Stimulated activated effector memory CD8-positive, alpha-beta T cell treated with anti-CD3 and anti-CD28 coated beads, Interleukin-12 subunit alpha, Interleukin-12 subunit beta, amount 100 ng/mL, for 72 hours (primary cell): Measurements from ENCODE around the gene MRPL2.

Experiments
- ATAC-seq: fragments of 150-1000 bp; cut with Tn5 transposase; 2 replicates; pipeline ENCODE4 v1.10.0; 2021
- DNase-seq, 2 donors: peaks; one replicate each; pipeline ENCODE4 v3.0.0; 2021 to 2022; ENCODE audit warnings: low spot score in 2 of 2
- H3K27ac Mint-ChIP-seq: one replicate; pipeline ENCODE4 v1.8.0; 2022; ENCODE audit warnings: mild to moderate bottlenecking, mixed read lengths
- H3K36me3 Mint-ChIP-seq: one replicate; pipeline ENCODE4 v1.8.0; 2022; ENCODE audit warnings: mild to moderate bottlenecking, mixed read lengths
- H3K4me1 Mint-ChIP-seq: one replicate; pipeline ENCODE4 v1.8.0; 2022; ENCODE audit warnings: mixed read lengths
- H3K4me3 Mint-ChIP-seq: one replicate; pipeline ENCODE4 v1.8.0; 2022; ENCODE audit warnings: mild to moderate bottlenecking, mixed read lengths
- H3K9me3 Mint-ChIP-seq: one replicate; pipeline ENCODE4 v1.8.0; 2022; ENCODE audit warnings: mixed read lengths

MRPL2 gene

DNA sequence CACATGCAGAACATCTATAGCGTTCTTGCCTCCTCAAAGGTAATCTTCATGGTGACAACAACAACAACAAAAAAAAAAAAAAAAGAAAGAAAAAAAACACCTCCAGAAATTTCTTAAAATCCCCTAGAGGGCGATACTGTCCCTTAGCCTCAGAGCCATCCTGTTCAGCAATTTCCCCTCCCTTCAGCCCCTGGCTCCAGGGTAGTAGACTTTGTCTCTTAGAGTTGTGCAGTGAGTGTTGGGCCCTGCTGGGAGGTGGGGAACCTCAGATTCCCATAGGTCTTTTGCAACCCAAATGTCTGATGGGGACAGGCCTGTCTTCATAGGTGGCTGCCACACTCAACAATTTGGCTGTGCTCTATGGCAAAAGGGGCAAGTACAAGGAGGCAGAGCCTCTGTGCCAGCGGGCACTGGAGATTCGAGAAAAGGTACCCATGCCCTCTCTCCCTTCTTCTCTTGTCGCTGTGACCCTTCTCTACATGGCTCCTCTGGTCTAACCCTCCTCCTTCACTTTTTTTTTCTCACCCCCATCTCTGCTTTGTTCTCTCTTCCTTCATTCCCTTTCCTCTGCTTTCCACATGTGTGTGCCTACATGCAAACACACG lies 10.9 kb upstream of the MRPL2 start:
- ATAC-seq (peak; percentile 65), DNase-seq (no peak)
- H3K4me3 Mint-ChIP-seq: no peak overlapping the region
- peak overlapping the region; percentile 20 for H3K27ac Mint-ChIP-seq
- peaks cover 20% of the 10 kb centered on the region for H3K36me3 Mint-ChIP-seq
- H3K4me1 Mint-ChIP-seq: no peaks in the 10 kb centered on the region
- H3K9me3 Mint-ChIP-seq: no peaks in the 10 kb centered on the region

DNA sequence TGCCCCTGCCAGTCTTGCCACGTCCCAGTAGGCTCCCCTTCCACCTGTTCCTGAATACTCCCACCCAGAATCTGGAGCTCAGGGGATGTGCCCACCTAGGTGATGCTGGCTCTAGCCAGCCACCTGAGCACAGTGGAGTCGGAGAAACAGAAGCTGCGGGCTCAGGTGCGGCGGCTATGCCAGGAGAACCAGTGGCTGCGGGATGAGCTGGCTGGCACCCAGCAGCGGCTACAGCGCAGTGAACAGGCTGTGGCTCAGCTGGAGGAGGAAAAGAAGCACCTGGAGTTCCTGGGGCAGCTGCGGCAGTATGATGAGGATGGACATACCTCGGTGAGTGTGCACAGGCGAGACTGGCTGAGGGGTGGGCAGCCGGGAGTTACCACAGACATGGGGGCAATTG lies 3.6 kb upstream of the MRPL2 start:
- peaks cover 29% of the 10 kb centered on the region for H3K4me1 Mint-ChIP-seq
- no peak for DNase-seq
- ATAC-seq: no peak
- no peak overlapping the region for H3K4me3 Mint-ChIP-seq
- peaks cover 21% of the 10 kb centered on the region for H3K36me3 Mint-ChIP-seq
- no peak overlapping the region for H3K27ac Mint-ChIP-seq
- H3K9me3 Mint-ChIP-seq: no peaks in the 10 kb centered on the region

DNA sequence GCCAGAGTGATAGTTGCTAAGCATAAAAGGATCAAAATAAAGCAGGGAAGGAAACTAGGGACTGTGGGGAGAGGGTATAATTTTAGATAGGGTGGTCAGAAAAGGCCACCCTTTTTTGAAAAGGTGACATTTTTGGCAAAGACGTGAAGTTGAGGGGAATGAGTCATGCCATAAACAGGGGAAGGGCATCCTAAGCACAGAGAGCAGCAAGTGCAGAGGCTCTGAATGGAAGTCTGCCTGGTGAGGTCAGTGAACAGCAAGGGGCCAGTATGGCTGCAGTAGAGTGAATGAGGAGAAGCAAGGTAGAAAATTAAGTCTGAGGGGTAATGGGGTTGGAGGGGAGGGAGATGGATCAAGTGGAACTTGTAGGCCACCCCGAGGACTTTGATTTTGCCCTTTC lies 2.6 kb upstream of the MRPL2 start:
- H3K4me1 Mint-ChIP-seq: peaks cover 32% of the 10 kb centered on the region
- no peak for ATAC-seq
- H3K9me3 Mint-ChIP-seq: no peaks in the 10 kb centered on the region
- DNase-seq: no peak
- H3K4me3 Mint-ChIP-seq: no peak overlapping the region
- peaks cover 30% of the 10 kb centered on the region for H3K36me3 Mint-ChIP-seq
- no peak overlapping the region for H3K27ac Mint-ChIP-seq

DNA sequence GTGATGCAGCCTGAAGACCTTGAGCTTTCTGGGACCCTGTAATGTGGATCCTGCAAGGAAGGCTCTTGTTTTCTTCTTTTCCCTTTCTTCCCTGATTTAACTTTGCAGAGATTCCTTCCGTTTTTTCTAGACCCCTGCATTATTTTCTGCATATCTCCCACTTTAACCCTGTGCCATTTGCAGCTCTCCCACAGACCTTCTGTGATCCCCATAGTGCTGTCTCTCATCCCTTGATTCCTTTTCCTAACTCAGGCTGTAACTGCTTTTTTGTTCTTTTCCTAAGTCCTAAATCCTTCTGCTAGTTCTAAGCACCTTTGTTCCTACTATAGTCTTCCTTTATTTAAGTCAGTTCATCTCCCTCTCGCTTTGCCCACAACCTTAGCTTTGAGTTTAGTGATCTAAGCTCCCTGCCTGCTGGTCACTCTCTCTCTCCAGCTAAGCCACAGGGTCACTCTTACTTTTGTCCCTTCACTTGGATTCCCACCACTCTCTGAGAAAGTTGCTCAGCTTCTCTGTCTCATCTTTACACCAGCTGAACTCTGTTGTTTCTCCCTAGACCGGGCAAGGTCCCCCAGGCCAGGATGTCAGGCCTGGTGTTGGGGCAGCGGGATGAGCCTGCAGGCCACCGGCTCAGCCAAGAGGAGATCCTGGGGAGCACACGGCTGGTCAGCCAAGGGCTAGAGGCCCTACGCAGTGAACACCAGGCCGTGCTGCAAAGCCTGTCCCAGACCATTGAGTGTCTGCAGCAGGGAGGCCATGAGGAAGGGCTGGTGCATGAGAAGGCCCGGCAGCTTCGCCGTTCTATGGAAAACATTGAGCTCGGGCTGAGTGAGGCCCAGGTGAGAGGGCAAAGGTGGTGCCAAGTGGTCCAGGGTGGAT lies 1.8 kb upstream of the MRPL2 start:
- Mint-ChIP-seq H3K4me3 (peak overlapping the region; percentile 86), H3K4me1 (peaks cover 32% of the 10 kb centered on the region), H3K9me3 (no peaks in the 10 kb centered on the region), H3K27ac (peak overlapping the region; percentile 98), H3K36me3 (peaks cover 39% of the 10 kb centered on the region)
- no peak for ATAC-seq
- no peak for DNase-seq

DNA sequence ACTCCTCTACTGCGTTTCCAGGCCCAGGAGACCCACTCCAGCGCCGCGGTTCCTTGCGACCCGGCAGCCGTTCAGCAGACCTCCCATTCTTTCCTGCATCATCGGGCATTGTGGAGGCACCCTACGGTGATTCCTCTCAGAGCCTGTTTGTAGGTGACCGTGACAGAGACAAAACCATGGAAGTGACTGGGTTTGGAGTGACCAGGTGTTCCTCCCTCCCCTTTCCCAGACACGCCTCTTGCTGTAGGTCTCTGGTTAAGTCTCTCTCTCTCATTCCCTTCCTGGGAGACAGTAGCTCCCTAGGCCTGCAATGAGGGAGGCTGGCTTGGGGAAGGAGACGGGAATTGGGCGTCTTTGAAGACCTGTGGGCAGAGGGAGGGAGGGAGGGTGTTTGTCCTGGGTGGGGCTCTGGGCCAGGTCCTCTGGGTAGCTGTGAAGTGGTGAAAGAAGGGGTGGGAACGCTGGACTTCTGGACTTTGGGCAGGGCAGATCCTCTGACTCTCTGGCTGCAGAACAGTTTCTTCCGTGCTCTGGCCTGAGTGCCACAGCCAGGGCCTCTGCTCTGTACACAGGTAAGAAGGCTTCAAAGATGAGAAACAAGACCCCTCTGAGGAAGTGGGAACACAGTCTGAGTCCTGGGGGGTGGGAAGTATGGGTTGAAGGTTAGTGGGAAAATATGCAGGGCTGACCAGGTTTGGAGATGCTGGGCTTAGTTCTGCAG lies 960 bp upstream of the MRPL2 start:
- DNase-seq: no peak
- no peak for ATAC-seq
- Mint-ChIP-seq H3K27ac (peak overlapping the region; percentile 98), H3K4me3 (peak overlapping the region; percentile 86), H3K36me3 (peaks cover 47% of the 10 kb centered on the region), H3K4me1 (peaks cover 32% of the 10 kb centered on the region), H3K9me3 (no peaks in the 10 kb centered on the region)

DNA sequence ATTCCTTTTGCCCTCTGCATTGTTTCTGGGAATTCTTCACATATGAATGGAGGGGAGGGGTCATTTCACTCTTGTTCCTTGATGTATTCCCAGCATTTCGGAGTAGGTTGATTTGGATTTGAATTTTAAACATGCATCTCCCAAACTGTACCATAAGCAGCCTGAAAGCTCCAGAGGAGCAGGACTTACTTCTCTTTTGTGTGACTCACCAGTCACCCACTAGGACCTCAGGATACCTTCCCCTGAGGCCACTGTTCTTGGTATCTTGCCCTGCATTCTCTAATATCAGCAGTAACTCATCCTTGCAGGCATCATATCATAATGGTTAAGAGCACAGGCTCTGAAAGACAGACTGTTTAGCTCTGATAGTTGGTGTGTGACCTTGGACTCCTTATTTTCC lies 703 bp downstream of the MRPL2 start:
- Mint-ChIP-seq H3K4me3 (peak overlapping the region; percentile 86), H3K9me3 (no peaks in the 10 kb centered on the region), H3K36me3 (peaks cover 64% of the 10 kb centered on the region), H3K4me1 (peaks cover 40% of the 10 kb centered on the region), H3K27ac (peak overlapping the region; percentile 98)
- DNase-seq (no peak), ATAC-seq (no peak)

DNA sequence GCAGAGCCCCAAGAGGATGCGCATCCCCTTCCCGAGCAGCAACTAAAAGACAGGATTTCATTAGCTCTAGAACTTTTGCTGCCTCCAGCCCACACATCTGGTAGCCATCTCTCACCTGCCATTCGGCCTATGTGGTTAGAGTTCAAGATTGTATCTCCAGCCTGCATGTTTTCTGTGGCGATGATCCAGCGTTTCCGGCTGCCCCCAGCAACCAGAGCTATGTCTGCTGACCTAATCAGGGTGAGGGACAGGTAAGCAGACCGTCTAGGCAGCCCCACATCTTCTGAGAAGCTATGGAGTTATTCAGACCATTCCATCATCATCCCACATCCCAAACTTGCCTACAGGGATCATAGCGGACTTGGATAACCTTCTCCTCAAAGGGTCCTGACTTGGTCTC lies 3.3 kb downstream of the MRPL2 start:
- DNase-seq (no peak), ATAC-seq (no peak)
- Mint-ChIP-seq H3K4me3 (no peak overlapping the region), H3K27ac (peak overlapping the region; percentile 23), H3K36me3 (peaks cover 79% of the 10 kb centered on the region), H3K4me1 (peaks cover 58% of the 10 kb centered on the region), H3K9me3 (no peaks in the 10 kb centered on the region)

DNA sequence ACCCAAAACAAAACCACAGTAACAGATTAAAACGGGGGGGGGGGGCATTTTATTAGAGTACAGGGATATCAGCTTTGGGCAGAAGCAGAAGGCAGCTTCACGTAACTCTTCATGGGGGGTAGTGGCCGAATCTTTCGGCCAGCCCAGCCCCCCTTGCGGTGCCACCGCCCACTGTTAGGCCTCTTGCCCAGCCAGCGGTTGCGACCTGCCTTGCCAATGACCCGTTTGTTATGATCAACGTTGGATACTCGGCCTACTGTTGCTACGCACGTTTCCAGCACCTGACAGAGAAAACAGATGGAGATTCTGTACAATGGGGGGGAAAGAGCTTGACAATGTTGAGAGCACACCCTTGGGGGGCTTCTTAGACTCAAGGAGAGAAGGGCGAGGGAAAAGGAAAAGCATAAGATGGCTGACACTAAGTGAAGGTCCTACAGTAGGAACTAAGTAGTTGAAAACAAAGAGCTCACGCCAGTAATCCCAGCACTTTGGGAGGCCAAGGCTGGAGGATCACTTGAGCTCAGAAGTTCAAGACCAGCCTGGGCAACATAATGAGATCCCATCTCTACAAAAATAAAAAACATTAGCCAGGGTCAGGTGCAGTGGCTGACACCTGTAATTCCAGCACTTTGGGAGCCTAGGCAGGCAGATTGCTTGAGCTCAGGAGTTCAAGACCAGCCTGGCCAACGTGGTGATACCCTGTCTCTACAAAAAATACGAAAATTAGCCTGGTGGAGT lies 4.9 kb downstream of the MRPL2 start:
- H3K36me3 Mint-ChIP-seq: peaks cover 84% of the 10 kb centered on the region
- peak overlapping the region; percentile 97 for H3K4me3 Mint-ChIP-seq
- no peaks in the 10 kb centered on the region for H3K9me3 Mint-ChIP-seq
- peak overlapping the region; percentile 99 for H3K27ac Mint-ChIP-seq
- DNase-seq: no peak
- H3K4me1 Mint-ChIP-seq: peaks cover 59% of the 10 kb centered on the region
- no peak for ATAC-seq

DNA sequence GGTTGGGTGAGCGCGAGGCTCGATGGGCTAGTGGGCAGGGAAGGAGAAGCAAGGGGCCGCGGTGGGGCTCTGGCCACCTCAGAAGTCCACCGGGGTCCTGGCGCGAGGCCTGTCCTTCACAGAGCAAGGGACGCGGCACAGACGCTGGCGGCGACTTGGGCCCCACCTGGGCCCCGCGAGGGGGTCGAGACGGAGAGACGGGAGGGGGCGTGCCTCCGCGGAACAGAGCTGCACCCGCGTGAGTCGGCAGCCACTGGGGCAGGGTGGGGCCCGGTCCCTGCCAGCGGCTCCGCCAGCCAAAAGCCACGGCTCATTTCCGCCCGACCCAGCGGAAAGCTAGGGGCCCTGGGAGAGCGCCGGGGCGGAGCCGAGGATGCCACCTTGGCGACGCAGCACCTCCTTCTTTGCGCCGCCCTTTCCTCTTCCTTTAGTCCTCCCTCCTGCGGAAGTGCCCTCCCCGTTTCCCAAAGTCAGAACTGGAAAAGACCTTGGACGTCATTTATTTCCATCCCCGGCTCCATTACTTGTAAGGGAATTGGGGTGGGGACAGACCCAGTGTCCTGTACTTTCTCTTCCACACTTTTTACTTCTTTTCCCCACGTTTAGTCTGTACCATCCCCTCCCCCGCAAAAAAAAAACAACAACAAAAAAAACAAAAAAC lies 5.6 kb downstream of the MRPL2 start, which contains the start of gene CUL7:
CUL7 (minus strand) TSS at position 307 of the 661 bp plus-strand sequence. CDS start 1,063 bp downstream, outside the sequence.
- peak within 1 kb of the TSS; percentile 97 for H3K4me3 Mint-ChIP-seq
- ATAC-seq (peak; percentile 98), DNase-seq (peak; percentile 77 to 92)
- H3K36me3 Mint-ChIP-seq: peaks cover 90% of the 10 kb centered on the region
- H3K27ac Mint-ChIP-seq: peak within 1 kb of the TSS; percentile 99
- peaks cover 58% of the 10 kb centered on the region for H3K4me1 Mint-ChIP-seq
- H3K9me3 Mint-ChIP-seq: no peaks in the 10 kb centered on the region

DNA sequence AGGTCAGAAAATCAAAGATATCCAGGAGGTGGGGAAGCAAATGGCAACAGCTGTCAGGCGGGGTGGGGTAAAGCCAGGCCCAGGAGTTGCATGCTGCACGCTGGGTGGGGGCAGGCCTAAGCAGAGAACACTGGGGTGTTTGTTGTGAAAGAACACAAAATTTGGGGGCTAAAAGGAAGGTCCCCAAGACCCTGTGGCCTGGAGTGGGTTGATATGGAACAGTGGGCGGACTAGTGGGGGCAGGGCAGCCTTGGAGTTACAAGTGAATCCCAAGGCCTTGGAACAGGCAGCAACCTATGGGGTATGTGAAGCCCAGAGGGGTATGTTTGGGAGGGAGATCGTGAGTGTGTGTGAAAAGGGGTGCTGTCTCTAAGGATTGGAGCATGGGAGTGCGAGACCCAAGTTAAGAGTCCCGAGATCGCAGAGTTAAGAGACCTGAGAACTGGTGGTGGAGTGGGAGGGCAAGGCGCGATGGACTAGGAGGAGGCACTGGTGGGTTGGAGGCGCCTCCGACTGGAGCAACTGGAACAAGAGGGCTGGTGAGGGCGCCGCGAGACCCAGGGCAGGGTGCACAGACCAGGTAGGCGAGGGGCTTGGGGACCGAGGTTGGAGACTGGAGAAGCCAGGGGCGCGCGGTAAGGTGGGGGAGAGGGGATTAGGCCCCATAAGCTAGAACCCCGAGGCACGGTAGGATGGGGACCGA lies 6.2 kb downstream of the MRPL2 start:
- Mint-ChIP-seq H3K27ac (peak overlapping the region; percentile 99), H3K36me3 (peaks cover 90% of the 10 kb centered on the region), H3K9me3 (no peaks in the 10 kb centered on the region), H3K4me3 (peak overlapping the region; percentile 97), H3K4me1 (peaks cover 51% of the 10 kb centered on the region)
- DNase-seq: no peak
- peak; percentile 35 for ATAC-seq

DNA sequence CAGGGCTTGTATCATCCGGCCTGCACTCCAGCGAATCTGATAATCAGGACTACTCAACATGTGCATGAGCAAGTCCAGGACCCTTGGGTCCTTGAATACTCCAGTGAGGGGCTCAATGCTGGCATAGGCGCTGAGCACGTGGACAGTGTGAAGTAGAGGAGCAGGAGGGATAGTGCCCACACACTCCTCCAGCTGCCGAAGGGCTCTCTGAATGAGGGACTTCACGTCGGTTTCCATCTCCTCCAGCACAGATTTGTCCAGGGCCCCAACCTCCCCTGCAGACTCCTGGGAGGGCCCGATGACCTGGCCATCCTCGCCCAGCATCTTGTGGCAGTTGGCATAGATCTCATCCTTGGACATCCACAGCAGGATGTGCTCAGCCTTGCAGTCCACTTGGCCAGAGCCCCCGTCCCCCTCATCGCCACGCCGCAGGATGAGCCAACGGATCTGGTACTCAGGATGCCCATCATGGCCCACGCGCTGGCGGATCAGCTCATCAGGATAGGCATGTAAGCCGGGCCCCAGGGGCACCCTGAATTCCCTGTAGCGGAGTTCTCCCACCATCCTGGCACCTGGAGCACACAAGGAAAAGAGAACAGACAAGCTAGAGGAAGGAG lies 6.9 kb downstream of the MRPL2 start:
- H3K36me3 Mint-ChIP-seq: peaks cover 90% of the 10 kb centered on the region

DNA sequence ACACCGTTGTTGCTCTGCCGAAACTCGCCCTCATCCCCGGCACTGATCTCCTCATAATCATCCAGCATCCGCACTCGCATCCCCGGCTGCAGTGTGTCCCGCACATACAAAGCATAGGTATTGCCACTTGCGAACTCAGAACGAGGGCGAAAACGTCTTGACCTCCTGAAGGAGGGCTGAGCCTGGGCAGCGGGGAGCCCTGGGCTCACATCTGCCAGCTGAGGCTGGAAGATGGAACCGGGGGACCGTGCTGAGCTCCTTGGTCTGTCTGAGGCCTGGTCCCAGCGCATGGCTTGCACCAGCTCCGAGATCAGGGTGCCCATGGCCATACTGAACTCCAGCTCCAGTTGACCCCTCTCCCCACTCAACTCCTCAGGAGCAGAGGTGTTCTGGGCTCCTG lies 8.3 kb downstream of the MRPL2 start:
- no peak for ATAC-seq
- Mint-ChIP-seq H3K4me3 (no peak overlapping the region), H3K4me1 (peaks cover 51% of the 10 kb centered on the region), H3K9me3 (no peaks in the 10 kb centered on the region), H3K27ac (peak overlapping the region; percentile 99), H3K36me3 (peaks cover 83% of the 10 kb centered on the region)
- DNase-seq: no peak

More for the DNA sequence above, 6.9 kb downstream of the MRPL2 start:
- Mint-ChIP-seq H3K9me3 (no peaks in the 10 kb centered on the region), H3K4me3 (peak overlapping the region; percentile 97), H3K27ac (peak overlapping the region; percentile 99), H3K4me1 (peaks cover 47% of the 10 kb centered on the region)
- no peak for ATAC-seq
- DNase-seq: no peak

DNA sequence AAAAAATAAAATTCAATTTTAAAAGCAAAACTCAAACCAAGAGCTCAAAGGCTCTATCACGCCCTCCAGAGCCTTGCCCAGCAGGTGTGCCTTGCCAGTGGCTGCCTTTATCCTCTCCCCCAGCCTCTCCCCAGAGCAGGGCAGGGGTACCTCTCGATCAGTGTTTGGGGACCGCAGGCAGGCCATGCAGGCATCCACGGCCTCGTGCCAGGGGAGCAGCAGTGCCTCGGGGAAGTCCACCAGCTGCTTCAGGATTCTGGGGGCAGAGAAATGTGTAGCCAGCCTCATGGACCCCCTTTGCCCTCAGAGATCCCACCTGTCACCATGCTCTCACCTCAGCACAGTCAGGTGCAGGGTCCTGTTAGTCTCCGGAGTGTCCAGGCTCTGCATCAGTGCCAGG lies 11.2 kb downstream of the MRPL2 start:
- no peak overlapping the region for H3K4me3 Mint-ChIP-seq
- peaks cover 82% of the 10 kb centered on the region for H3K36me3 Mint-ChIP-seq

More for the DNA sequence above, 11.2 kb downstream of the MRPL2 start:
- DNase-seq: no peak
- H3K27ac Mint-ChIP-seq: peak overlapping the region; percentile 38
- H3K4me1 Mint-ChIP-seq: peaks cover 40% of the 10 kb centered on the region
- no peaks in the 10 kb centered on the region for H3K9me3 Mint-ChIP-seq
- ATAC-seq: no peak
